AG04449 (cell line): Measurements from ENCODE around the gene MANSC4.
"Not testable (repeated sequence)": the region's sequence is repeated elsewhere in the genome, so short reads cannot be mapped to it uniquely, and the experiment has no call there.

Source experiments
- CTCF ChIA-PET: fragments of 350-600 bp; formaldehyde crosslinking; extraction: SDS; loops from one replicate; lab custom pipeline; 2021; ENCODE audit warnings: antibody characterized with exemption; lab: Yijun Ruan, JAX
- POLR2A ChIA-PET: fragments of 400-600, 350-600 bp; formaldehyde crosslinking; extraction: SDS; loops from one replicate; lab custom pipeline; 2020; ENCODE audit warnings: antibody characterized with exemption, inconsistent platforms; lab: Yijun Ruan, JAX
- DNase-seq: peaks from one replicate; pipeline ENCODE4 v3.0.0-alpha.2; 2010; ENCODE audit warnings: low read depth, low spot score
- H3K4me3 ChIP-seq: 2 replicates; pipeline ENCODE4 v1.5.1; 2011; ENCODE audit warnings: low read depth, mild to moderate bottlenecking, control low read depth, low read length
- CTCF ChIP-seq: IDR thresholded peaks from one replicate; pipeline ENCODE4 v1.5.1; 2011; ENCODE audit warnings: mild to moderate bottlenecking, moderate library complexity, low read length, control low read depth, inconsistent platforms; ENCODE audit not compliant: insufficient read depth; ENCODE audit errors: missing control alignments

The MANSC4 gene

GRCh38 chr12:27766587-27766986 lies 13.4 kb downstream of the MANSC4 start:
- no peak for DNase-seq
- no peak for TF ChIP-seq CTCF
- no peak overlapping the region for H3K4me3 ChIP-seq
- ChIA-PET CTCF (interaction anchor here (0.7 to 0.8 kb wide), 2 partner anchors 10 to 174 kb away, joined by 3 read pairs; no protein-coding TSS in a partner anchor), POLR2A (no interaction called here)

- ChIA-PET CTCF (no interaction called here), POLR2A (no interaction called here)
- no peak for DNase-seq
- TF ChIP-seq CTCF, result no peak
- H3K4me3 ChIP-seq, result no peak overlapping the region
Observed at GRCh38 chr12:27762757-27763156, 17.3 kb downstream of the MANSC4 start.

- H3K4me3 ChIP-seq, result no peak overlapping the region
- no peak for DNase-seq
- ChIA-PET CTCF (no interaction called here), POLR2A (no interaction called here)
- no peak for TF ChIP-seq CTCF
Observed at GRCh38 chr12:27756670-27757195, 23.3 kb downstream of the MANSC4 start.

DNA sequence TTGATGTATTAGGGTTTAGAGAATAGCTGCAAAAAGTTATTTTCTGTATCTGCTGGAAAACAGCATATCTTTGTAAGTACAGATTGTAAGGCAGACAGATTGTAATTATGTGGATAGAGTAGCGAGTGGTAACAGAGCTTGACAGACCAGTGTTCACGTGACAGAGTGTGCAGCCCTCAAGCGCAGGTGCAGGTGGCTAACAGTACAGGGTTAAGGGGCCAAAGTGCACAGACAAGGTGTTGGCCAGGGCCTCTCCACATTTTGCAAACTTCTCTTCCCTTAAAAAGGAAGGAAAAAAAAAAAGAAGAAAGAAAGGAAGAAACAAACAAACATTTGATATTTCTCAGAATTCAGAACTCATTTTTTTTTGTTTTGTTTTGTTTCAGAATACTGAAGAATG lies 25.2 kb downstream of the MANSC4 start:
- POLR2A ChIA-PET, result interaction anchor here (0.6 to 0.7 kb wide), 2 partner anchors 173 to 636 kb away, joined by 3 to 5 read pairs; no protein-coding TSS in a partner anchor
- DNase-seq, result no peak
- CTCF ChIA-PET, result interaction anchor here (2.4 kb wide), 1 partner anchor 21 kb away, joined by 8 read pairs; no protein-coding TSS in a partner anchor
- TF ChIP-seq CTCF, result no peak
- H3K4me3 ChIP-seq, result no peak overlapping the region

- no peak for TF ChIP-seq CTCF
- no peak for DNase-seq
- POLR2A ChIA-PET, result no interaction called here
- H3K4me3 ChIP-seq, result no peak overlapping the region
- CTCF ChIA-PET, result no interaction called here
Observed at GRCh38 chr12:27751386-27752047, 28.5 kb downstream of the MANSC4 start.

DNA sequence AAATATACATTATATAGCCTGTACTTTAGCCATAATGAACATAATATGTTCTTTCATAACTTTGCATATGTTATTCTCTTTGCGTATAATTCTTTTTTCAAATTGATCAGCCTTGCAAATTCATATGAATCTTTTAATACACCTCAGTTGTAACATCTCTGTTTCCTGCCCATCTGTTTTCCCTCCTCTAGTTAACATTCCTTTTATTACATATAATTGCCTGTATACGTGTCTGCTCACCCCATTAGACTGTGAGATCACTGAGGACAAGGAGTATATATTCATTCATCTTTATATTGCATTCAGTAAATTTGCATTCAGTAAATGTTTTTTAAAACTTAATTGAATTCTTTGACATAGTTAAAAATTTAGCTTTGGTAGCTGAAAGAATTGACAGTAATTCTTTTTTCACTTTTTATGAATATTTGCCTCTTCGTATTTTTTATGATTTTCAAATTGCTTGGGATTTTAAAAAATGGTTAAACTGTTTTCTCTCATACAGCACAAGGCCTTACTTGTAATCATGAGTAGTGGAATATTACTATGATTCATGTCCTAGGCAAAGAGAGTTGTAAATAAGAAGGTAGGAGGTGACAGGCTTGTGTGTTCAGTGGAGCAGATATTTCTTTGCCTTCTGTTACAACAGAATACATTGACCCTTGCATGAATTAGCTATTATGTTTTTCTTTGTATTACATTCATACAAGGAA lies 32.8 kb downstream of the MANSC4 start:
- ChIA-PET CTCF (interaction anchor here (0.8 to 3.5 kb wide), 6 partner anchors 13 to 1125 kb away, joined by 3 to 28 read pairs (median 6); no protein-coding TSS in a partner anchor), POLR2A (no interaction called here)
- TF ChIP-seq CTCF, result no peak
- no peak overlapping the region for H3K4me3 ChIP-seq
- DNase-seq, result no peak

- DNase-seq, POLR2A ChIA-PET, H3K4me3 ChIP-seq: not testable (repeated sequence)
- CTCF ChIA-PET, result interaction anchor here (1.9 to 3.5 kb wide), 4 partner anchors 8 to 195 kb away, joined by 5 to 28 read pairs (median 12); no protein-coding TSS in a partner anchor
Observed at GRCh38 chr12:27745734-27746133, 34.3 kb downstream of the MANSC4 start.
